HG03159 (cell line): ENCODE data around the gene PTPN4.
"Not testable (repeated sequence)": the region's sequence is repeated elsewhere in the genome, so short reads cannot be mapped to it uniquely, and the experiment has no call there.

Experiments used
- ATAC-seq: cut with Tn5 transposase; IDR thresholded peaks from one replicate; pipeline ENCODE4 v1.9.1; 2021; ENCODE audit warnings: mild to moderate bottlenecking, moderate library complexity; ENCODE audit not compliant: unreplicated experiment

The PTPN4 gene

DNA sequence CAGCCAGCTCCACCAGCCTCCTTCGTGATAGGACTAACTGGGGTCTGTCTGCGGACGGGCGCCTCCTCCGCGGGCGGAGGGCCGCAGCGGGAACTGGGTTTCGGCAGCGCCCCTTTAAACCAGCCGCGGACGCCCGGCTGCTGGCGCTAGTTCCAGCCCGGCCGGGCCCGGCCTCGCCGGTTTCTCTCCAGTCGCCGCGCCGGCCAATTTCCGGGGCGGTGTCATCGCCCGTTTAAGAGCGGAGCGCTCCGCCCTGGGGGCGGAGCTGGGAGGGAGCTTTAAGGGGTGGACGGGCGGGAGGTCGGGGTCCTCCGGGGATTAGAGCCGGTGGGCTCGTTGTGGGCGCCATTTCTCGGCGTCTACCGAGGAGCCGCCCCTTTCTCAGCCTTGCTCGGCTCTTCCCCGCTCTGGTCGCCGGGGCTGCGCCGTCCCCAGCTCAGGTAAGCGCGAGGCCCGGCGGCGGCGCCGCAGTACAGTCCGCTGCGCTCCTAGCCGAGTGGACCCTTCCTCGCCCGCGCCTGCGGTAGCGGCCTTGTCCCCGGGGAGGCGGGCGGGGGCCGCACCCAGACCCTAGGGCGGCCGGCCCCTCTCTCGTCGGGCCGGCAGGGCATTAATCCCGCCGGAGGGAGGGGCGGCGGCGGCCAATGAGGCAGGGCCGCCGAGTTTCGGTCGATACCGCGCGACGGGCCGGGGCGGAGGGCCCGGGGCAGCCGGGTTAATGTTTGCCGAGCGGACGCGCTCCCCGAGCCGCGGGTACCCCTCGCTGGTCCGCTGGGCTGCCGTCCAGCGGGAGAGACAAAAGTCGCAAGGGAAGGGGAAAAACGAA lies 253.3 kb downstream of the PTPN4 start, which contains the start of gene EPB41L5:
TSS of gene EPB41L5 (plus strand) at position 307 of the 826 bp plus-strand sequence. CDS start 6,008 bp downstream, outside the sequence.
- ATAC-seq, result peak; percentile 95

DNA sequence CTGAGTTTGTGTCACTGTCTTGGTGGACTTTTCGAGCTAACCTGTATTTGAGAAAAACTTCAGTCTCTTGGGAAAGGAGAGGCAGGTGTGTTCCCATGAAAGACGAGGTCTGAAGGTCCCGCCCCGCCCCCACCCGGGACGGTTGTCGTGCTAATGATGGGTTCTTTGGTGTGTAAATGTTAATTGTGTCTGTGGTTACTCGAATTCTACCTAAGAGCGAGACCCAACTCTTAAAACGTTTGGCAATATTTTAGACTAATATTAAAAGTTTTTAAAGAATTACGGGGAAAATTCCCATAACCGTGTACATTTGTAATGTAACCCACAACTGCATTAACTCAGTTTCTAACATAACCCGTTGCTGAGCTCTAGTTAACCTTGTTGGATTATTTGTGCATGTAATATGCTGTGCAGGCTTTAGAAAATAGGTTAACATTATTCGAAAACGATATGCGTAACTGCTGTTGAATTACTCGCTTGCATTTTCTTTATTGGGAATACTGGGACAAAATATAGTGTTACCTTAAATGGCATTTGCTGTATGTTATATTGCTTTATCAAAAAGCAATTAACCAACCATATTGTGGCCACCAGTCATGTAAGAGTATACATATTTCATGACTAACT lies 254.0 kb downstream of the PTPN4 start:
- no peak for ATAC-seq

DNA sequence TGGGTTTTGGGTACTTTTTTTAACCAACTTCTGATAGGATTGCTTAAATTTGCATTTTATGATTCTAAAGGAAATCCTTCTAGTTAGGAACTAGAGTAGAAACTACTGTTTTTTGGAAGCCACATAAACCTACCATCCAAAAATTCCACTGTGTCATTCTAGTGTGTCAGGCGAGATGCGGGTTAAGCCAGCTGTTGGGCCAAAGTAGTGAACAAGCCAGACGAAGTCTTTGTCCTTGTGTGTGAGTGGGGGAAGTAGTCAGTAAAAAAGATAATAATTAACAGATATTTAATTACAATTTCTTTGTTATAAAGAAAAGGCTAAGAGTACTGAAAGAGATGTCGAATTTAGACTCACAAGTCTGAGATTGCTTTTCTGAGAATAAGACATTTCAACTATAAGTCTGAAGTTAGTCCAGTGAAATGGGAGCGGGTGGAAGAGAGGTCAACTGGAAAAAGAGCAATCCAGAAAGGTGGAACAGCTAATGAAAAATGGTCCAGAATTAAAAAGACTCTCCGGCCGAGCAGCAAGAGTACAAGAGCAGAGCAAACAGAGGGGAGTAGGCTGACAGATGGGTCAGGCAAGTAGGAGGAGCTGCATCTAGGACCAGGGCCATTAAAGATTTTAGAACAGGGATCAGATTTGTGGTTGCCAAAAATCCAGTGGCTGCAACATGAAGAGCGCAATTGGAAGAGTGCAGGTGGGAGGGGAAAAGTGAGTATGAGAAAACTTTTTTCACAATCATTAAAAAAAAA lies 254.7 kb downstream of the PTPN4 start:
- ATAC-seq, result no peak

DNA sequence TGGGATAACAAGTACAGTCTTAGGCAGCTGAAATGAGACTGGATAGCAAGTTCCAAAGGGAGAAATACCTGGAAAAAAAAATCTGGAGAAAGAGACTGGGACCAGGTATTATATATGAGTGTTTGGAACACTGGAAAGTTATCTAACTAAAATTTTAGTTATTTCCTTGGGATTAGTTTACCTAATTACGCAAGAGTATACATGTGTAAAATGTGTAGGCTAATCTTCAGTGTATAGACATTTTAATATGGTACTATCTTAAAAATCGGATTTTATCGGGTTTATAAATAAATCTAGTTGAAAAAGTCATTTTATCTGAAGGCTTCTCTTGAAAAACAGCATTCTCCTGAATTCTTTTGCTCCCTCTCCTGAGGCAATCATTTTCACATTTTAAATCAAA lies 257.1 kb downstream of the PTPN4 start:
- no peak for ATAC-seq

DNA sequence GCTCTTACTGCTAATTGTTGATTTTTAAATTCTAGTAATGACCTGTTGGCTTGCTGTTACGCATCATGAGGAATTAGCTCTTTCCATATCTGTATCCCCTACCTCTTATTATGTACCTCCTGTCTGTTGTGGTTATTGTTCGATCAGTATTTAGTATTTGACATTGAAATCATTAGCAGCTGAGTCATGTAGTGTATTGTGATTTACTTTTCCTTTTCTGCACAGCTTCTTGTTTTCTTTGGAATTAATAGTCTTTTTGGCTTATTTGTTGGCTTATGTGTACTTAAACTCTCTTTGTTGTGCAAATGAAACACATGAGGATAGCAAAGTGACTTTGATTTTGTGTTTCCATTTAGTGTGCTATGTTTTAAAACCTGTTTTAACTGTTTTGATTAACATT lies 257.5 kb downstream of the PTPN4 start:
- ATAC-seq, result no peak

DNA sequence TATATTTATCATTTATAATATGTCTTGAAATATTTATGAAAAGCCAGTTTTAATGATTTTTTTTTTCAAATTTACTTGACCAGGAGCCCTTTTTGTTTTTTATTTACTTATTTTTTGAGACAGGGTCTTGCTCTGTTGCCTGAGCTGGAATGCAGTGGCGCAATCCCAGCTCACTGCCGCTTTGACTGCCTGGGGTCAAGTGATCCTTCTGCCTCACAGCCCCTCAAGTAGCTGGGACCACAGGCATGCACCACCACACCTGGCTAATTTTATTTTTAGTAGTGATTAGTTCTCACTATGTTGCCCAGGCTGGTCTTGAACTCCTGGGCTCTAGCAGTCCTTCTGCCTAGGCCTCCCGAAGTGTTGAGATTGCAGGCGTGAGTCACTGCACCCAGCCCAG lies 258.8 kb downstream of the PTPN4 start:
- no peak for ATAC-seq

DNA sequence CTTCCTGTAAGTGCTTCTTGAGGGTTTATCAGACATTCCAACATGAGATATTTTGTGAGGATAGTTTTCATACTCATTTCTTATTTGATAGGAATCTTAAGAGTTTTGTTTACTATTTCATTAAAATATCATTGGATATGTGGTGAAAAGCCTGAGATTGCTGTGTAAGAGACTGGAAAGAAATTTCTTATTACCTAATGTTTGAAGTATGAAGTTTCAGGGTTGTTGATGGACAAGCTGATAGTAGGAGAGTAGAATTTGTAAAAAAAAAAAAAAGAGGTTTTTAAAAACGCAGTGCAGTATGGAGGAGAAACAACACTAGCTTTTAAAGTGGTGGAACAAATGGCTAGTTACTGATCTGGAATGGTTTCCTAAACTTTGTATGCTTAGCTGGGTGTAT lies 260.8 kb downstream of the PTPN4 start:
- no peak for ATAC-seq

DNA sequence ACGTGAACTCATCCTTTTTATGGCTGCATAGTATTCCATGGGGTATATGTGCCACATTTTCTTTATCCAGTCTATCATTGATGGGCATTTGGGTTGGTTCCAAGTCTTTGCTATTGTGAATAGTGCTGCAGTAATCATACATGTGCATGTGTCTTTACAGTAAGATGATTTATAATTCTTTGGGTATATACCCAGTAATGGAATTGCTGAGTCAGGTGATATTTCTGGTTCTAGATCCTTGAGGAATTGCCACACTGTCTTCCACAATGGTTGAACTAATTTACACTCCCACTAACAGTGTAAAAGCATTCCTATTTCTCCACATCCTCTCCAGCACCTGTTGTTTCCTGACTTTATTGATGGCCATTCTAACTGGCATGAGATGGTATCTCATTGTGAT lies 262.8 kb downstream of the PTPN4 start:
- not testable (repeated sequence) for ATAC-seq

DNA sequence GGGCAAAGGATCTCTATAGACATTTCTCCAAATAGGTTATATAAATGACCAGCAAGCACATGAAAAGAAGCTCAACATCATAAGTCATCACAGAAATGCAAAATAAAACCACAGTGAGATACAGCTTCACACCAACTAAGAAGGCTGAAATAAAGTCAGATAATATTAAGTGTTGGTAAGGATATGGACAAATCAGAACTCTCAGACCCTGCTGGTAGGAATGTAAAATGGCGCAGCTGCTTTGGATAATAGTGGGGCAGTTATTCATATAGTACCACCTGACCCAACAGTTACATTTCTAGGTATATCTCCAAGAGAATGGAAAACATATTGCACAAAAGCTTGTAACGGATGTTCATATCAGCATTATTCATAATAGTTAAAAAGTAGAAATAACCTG lies 267.2 kb downstream of the PTPN4 start:
- no peak for ATAC-seq

DNA sequence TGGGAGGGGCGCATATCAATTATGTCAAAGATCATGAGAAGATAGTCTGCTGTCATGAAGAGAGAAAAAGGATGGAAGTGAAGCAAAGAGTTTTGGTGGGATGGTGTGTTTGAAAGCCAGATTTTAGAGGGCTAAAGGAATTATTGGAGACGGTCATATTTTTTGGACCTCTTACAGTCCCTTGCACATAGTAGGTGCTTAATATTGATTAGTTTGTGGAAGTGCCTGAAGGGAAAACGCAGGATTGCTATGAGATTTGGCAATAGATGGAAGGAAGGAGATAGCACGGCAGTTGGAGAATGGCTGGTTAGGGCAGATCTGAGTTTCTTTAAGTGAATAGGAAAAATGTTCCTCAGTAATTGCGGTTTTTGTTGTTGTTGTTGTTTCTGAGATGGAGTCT lies 269.1 kb downstream of the PTPN4 start:
- no peak for ATAC-seq

DNA sequence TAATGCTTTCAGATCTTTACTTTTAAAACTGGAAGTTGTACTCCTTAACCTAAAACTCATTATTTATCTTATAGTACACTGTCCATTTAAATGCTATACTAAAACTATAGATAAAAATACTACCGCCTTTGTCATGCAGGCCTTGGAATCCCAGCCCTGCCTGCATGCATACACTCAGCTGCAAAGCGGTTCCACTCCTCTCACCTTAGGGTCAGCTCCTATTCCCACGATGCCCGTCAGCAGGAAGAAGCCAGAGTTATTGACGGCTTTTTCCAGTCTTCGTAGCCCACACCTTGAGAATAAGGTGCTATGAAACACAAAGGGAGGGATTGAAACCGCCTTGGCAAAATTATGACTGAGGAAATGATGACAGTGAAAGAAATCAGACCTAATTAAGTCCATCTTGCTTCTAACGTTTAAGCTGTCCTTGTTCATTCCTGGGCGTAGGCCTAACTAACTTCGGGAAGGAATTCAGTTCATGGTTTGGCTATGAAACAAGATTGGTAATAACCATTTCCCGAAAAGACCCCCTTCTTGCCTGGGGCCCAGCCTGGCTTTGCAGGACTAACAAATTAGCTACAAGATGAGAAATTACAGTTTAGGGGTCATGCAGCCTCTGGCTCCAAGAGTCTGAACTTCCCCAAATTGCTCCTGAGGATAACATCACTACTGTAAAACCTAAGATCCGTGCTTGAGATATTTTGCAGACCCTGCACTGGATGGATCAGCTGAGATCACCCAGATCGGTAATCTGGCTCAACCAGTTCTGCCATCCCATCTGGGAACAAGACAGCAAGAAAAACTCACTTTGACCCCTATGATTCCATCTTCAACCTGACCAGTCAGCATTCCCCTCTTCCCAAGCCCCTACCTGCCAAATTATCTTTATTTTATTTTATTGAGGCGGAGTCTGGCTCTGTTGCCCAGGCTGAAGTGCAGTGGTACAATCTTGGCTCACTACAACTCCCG lies 270.2 kb downstream of the PTPN4 start:
- no peak for ATAC-seq

DNA sequence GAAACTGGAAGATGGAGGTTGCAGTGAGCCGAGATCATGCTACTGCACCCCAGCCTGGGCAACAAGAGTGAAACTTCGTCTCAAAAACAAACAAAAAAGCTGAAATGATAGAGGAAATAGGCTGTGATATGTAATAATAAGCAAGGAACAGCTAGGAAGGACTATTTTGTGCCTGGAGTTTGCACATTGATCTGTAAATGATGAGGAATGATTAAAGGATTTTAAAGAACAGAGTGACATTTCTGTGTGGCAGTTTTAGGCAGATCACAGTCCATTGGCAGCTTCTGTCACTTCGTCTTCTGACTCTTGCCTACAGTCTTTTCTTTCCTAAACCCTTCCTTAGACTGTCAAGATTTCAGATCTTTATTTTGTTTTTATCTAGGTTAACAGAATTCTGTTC lies 272.6 kb downstream of the PTPN4 start:
- ATAC-seq, result no peak
